ENCODE results near the gene TENM4.

Gene TENM4

DNA sequence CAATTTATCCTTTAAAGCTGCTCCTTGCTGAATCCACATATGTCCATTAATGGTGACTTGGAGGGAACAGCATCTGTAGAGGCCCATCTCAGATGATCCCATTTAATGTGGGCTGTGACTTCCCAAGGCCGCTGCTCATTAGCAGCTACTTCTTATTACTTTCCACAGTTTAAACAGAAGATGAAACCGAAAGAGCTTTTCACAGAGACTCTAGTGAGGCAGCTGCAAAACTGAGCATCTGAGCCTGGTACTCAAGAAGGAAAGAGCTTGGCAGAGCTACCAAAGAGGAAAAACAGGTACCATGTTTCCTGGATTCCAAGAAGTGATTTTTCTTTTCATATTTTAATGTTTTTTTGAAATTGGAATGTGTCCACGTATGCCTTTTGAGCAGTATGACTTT is 755.7 kb downstream of the TENM4 start:
- no peak overlapping the region for H3K27ac Mint-ChIP-seq
- no peak for ATAC-seq (replicated peaks)

DNA sequence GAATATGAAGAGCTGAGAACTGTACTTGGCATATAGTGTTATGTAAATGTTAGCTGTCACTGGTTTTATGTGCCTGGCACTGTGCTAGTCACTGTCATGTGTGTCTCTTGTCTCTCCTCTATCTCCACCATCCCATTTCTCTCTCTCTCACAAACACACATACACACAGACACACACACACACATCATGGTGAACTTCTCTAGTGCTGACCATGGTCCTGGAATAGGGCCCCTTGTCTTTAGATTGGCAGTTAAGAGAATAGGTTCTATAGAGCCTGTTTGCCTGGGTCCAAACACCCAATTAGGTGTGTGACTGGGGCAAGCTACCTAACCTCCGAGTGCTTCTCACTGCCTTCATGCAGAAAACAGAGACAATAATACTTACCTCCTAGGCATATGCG is 756.5 kb downstream of the TENM4 start:
- Mint-ChIP-seq H3K9me3 (peaks cover 0 to 1% of the 10 kb centered on the region in 2 donors), H3K27me3 (peaks cover 21 to 51% of the 10 kb centered on the region in 2 donors), H3K4me3 (no peak overlapping the region), H3K36me3 (ENCODE audit: insufficient read depth) (no peaks in the 10 kb centered on the region), H3K27ac (no peak overlapping the region), H3K4me1 (ENCODE audit: low read depth in 2 of 2) (peaks cover 0 to 3% of the 10 kb centered on the region in 2 donors)
- DNase-seq: no peak
- ATAC-seq (replicated peaks): no peak

More for the DNA sequence above, 755.7 kb downstream of the TENM4 start:
- no peak for DNase-seq
- Mint-ChIP-seq H3K4me3 (no peak overlapping the region), H3K9me3 (peaks cover 0 to 1% of the 10 kb centered on the region in 2 donors), H3K4me1 (ENCODE audit: low read depth in 2 of 2) (peaks cover 0 to 5% of the 10 kb centered on the region in 2 donors), H3K36me3 (ENCODE audit: insufficient read depth) (no peaks in the 10 kb centered on the region), H3K27me3 (peaks cover 24 to 58% of the 10 kb centered on the region in 2 donors)

- no peak for ATAC-seq (replicated peaks)
- Mint-ChIP-seq H3K27ac (no peak overlapping the region), H3K36me3 (ENCODE audit: insufficient read depth) (no peaks in the 10 kb centered on the region), H3K4me1 (ENCODE audit: low read depth in 2 of 2) (peaks cover 0 to 2% of the 10 kb centered on the region in 2 donors), H3K4me3 (no peak overlapping the region), H3K9me3 (peaks cover 0 to 1% of the 10 kb centered on the region in 2 donors), H3K27me3 (peaks cover 19 to 49% of the 10 kb centered on the region in 2 donors)
- no peak for DNase-seq
Measured at GRCh38 chr11:78683774-78684173, 757.1 kb downstream of the TENM4 start.

DNA sequence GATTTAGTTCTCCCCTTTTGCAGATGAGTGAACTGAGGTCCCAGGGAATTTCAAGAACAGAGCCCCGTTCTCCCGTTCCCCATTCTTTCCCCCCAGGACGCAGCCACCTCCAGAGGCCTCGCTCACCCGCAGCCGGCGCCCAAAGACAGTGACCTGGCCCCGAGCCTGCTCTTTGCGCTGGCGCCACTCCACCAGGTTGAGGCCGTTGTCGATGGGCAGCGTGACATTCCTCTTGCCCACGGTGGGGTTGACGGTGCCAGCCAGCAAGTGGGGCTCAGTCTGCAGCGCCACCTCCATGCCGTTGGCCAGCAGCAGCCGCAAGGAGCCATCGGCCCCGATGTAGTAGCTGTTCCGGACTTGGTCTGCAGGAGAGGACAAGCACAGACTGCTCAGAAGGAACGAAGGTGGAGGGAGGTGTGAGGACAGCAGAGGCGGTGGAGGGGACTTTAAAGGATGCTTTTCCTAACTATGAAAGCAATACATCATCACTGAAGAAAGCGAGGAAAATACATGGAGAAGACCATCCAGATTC is 764.7 kb downstream of the TENM4 start:
- DNase-seq: no peak

GRCh38 chr11:78672850-78673620 is 767.8 kb downstream of the TENM4 start:
- DNase-seq: no peak
- ATAC-seq (replicated peaks): no peak
- H3K27me3 Mint-ChIP-seq: peaks cover 10 to 33% of the 10 kb centered on the region in 2 donors

More for the DNA sequence above, 764.7 kb downstream of the TENM4 start:
- Mint-ChIP-seq H3K9me3 (no peaks in the 10 kb centered on the region), H3K27ac (no peak overlapping the region), H3K36me3 (ENCODE audit: insufficient read depth) (no peaks in the 10 kb centered on the region), H3K4me1 (ENCODE audit: low read depth in 2 of 2) (no peaks in the 10 kb centered on the region), H3K4me3 (no peak overlapping the region), H3K27me3 (peaks cover 0 to 13% of the 10 kb centered on the region in 2 donors)
- ATAC-seq (replicated peaks): no peak

GRCh38 chr11:78669249-78669648 is 771.6 kb downstream of the TENM4 start:
- Mint-ChIP-seq H3K4me3 (no peak overlapping the region), H3K36me3 (ENCODE audit: insufficient read depth) (no peaks in the 10 kb centered on the region), H3K27ac (no peak overlapping the region), H3K9me3 (peaks cover 0 to 2% of the 10 kb centered on the region in 2 donors), H3K27me3 (peaks cover 18 to 33% of the 10 kb centered on the region in 2 donors), H3K4me1 (ENCODE audit: low read depth in 2 of 2) (no peaks in the 10 kb centered on the region)
- DNase-seq (no peak), ATAC-seq (replicated peaks) (no peak)

More at GRCh38 chr11:78672850-78673620, 767.8 kb downstream of the TENM4 start:
- Mint-ChIP-seq H3K9me3 (peaks cover 0 to 2% of the 10 kb centered on the region in 2 donors), H3K4me3 (no peak overlapping the region), H3K27ac (no peak overlapping the region), H3K36me3 (ENCODE audit: insufficient read depth) (no peaks in the 10 kb centered on the region), H3K4me1 (ENCODE audit: low read depth in 2 of 2) (no peaks in the 10 kb centered on the region)

DNA sequence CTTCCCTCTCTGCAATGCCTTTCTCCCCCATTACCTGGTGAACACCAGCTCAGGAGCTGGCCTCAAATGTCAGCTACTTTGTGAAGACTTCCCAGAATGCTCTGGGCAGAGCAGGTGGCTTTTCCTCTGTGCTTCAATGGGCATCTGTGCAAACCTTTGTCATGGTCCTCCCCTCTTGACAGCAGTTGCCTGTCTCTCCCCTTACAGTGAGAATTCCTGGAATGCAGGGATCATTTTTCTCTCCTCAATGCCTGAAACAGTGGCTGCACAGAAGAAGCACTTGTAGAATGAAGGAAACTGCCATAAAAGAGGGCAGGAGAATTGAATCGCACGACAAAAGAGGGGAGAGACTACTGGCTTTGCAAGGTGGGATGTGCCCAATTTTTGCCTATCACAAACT is 773.4 kb downstream of the TENM4 start:
- Mint-ChIP-seq H3K9me3 (peaks cover 0 to 2% of the 10 kb centered on the region in 2 donors), H3K36me3 (ENCODE audit: insufficient read depth) (no peaks in the 10 kb centered on the region), H3K27ac (no peak overlapping the region), H3K4me1 (ENCODE audit: low read depth in 2 of 2) (no peaks in the 10 kb centered on the region), H3K4me3 (no peak overlapping the region), H3K27me3 (peaks cover 22 to 46% of the 10 kb centered on the region in 2 donors)
- DNase-seq (no peak), ATAC-seq (replicated peaks) (no peak)

- no peaks in the 10 kb centered on the region for H3K4me1 Mint-ChIP-seq (ENCODE audit: low read depth in 2 of 2)
- peaks cover 0 to 2% of the 10 kb centered on the region in 2 donors for H3K9me3 Mint-ChIP-seq
- ATAC-seq (replicated peaks) (no peak), DNase-seq (no peak)
- H3K27me3 Mint-ChIP-seq: peaks cover 22 to 46% of the 10 kb centered on the region in 2 donors
- no peaks in the 10 kb centered on the region for H3K36me3 Mint-ChIP-seq (ENCODE audit: insufficient read depth)
- no peak overlapping the region for H3K27ac Mint-ChIP-seq
- no peak overlapping the region for H3K4me3 Mint-ChIP-seq
Measured at GRCh38 chr11:78666675-78667160, 774.1 kb downstream of the TENM4 start.

GRCh38 chr11:78664636-78665035 is 776.2 kb downstream of the TENM4 start:
- Mint-ChIP-seq H3K4me1 (ENCODE audit: low read depth in 2 of 2) (no peaks in the 10 kb centered on the region), H3K36me3 (ENCODE audit: insufficient read depth) (no peaks in the 10 kb centered on the region), H3K27me3 (peaks cover 22 to 40% of the 10 kb centered on the region in 2 donors), H3K4me3 (no peak overlapping the region), H3K27ac (no peak overlapping the region), H3K9me3 (peaks cover 0 to 2% of the 10 kb centered on the region in 2 donors)
- DNase-seq: no peak
- no peak for ATAC-seq (replicated peaks)

DNA sequence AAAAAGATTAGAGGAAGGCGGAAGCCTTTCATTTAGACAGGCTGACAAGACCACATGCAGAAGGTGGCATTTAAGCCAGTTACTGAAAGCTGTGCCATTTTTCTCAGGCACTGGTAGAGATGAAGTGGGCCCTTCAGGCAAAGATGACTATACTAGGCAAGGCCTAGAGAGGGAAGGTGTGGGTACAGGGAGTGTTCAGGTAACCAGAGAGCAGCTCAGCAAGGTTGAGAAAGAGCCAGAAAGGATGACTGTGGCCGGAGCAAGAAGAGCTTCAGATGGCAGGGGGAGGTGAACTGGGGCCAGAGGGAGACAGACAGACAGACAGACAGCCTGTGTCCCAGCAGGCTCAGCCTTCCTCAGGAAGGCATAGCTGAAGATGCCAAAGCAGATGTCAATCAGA is 778.0 kb downstream of the TENM4 start:
- ATAC-seq (replicated peaks) (no peak), DNase-seq (no peak)
- H3K4me1 Mint-ChIP-seq (ENCODE audit: low read depth in 2 of 2): no peaks in the 10 kb centered on the region
- no peaks in the 10 kb centered on the region for H3K36me3 Mint-ChIP-seq (ENCODE audit: insufficient read depth)
- H3K27ac Mint-ChIP-seq: no peak overlapping the region
- H3K4me3 Mint-ChIP-seq: no peak overlapping the region
- peaks cover 10 to 44% of the 10 kb centered on the region in 2 donors for H3K27me3 Mint-ChIP-seq
- no peaks in the 10 kb centered on the region for H3K9me3 Mint-ChIP-seq

DNA sequence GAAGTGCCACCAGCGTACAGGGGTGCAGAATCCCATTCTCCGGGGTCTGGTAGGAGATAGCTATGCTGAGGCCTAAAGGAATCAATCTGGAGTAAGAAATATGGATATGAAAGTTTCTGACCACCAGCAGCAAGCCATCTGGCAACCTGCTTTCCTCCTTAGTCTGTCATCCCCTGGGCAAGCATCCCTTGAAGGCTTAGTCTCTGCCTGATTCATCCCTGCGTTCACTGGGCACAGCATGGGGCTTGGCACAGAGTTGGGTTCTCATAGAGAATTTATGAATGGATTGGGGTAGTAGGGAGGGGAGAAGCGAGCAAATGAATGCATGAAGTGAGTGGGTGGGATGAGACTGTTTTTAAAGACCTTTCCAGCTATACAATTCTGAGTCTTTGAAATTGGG is 780.4 kb downstream of the TENM4 start:
- H3K27me3 Mint-ChIP-seq: peaks cover 4 to 54% of the 10 kb centered on the region in 2 donors
- no peak overlapping the region for H3K27ac Mint-ChIP-seq
- H3K9me3 Mint-ChIP-seq: no peaks in the 10 kb centered on the region
- H3K4me3 Mint-ChIP-seq: no peak overlapping the region
- H3K36me3 Mint-ChIP-seq (ENCODE audit: insufficient read depth): no peaks in the 10 kb centered on the region
- no peaks in the 10 kb centered on the region for H3K4me1 Mint-ChIP-seq (ENCODE audit: low read depth in 2 of 2)
- no peak for DNase-seq
- no peak for ATAC-seq (replicated peaks)

DNA sequence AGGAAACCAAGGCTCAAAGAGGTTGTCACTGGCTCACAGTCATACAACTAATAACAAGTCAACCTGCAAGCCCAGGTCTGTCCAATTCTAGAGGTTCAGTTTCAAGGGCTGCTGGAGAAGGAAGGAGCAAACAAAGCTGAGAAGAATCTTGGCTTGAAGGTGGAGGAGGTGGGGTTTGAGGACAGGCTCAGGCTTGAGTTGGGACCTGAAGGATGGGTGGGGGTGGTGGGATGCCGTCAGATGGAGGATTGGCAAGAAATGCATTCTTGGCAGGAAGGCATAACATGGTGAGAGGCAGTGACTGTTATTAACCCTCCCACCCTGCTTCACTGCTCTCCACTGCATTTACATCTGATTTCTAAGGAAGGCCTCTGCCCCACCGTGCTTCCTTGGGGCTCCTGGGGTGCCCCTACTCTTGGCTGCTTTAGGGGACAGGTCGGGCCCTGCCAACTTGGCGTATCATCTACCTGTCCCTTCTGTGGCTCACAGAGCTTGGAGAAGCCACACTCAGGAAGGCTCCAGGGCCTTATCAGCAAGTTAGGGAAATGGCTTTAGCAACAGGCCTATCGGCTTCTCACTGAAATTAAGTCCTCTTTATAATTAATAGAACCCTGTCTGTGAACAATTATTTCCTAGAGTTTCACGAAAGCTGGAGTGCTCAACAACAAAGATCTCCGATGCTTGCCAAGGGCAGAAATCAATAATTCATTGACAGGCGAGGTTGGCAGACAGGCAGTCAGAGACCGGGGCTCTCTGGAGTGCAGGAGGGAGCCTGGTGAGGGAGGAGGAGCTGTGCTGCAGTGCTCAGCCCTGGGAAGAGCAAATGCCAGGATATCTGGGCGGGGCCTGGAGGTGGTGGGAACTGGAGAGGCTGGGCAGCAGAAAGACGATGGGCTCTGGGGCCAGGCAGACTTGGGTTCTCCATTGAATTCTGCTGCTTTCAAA is 781.2 kb downstream of the TENM4 start:
- H3K36me3 Mint-ChIP-seq (ENCODE audit: insufficient read depth): no peaks in the 10 kb centered on the region
- H3K27ac Mint-ChIP-seq: no peak overlapping the region
- peaks cover 4 to 54% of the 10 kb centered on the region in 2 donors for H3K27me3 Mint-ChIP-seq
- H3K9me3 Mint-ChIP-seq: no peaks in the 10 kb centered on the region
- no peak overlapping the region for H3K4me3 Mint-ChIP-seq
- no peak for DNase-seq
- no peaks in the 10 kb centered on the region for H3K4me1 Mint-ChIP-seq (ENCODE audit: low read depth in 2 of 2)
- ATAC-seq (replicated peaks): no peak

Measured in effector memory CD8-positive, alpha-beta T cell (primary cell).